Breast epithelium (tissue), 3 donors: Measurements from ENCODE around the gene RHD.
"Not testable (repeated sequence)": the region's sequence is repeated elsewhere in the genome, so short reads cannot be mapped to it uniquely, and the experiment has no call there.

Experiments
- CTCF ChIP-seq, 3 donors: fragments of 450-650 bp; IDR thresholded peaks; one replicate each; pipeline ENCODE4 v1.5.1; 2016 to 2017; ENCODE audit warnings: antibody characterized with exemption in 3 of 3, mild to moderate bottlenecking in 3 of 3, moderate library complexity in 3 of 3
- POLR2A ChIP-seq: fragments of 450-650 bp; IDR thresholded peaks from one replicate; pipeline ENCODE4 v1.6.1; 2016; ENCODE audit warnings: antibody characterized with exemption, mild to moderate bottlenecking, moderate library complexity

GRCh38 chr1:25277295-25277694 is 5.0 kb downstream of the RHD start:
- TF ChIP-seq POLR2A; CTCF (IDR thresholded peaks at IDR 0.05): not testable (repeated sequence)
